ENCODE data around the gene PDS5A.
"Not testable (repeated sequence)": the region's sequence is repeated elsewhere in the genome, so short reads cannot be mapped to it uniquely, and the experiment has no call there.

Gene PDS5A

DNA sequence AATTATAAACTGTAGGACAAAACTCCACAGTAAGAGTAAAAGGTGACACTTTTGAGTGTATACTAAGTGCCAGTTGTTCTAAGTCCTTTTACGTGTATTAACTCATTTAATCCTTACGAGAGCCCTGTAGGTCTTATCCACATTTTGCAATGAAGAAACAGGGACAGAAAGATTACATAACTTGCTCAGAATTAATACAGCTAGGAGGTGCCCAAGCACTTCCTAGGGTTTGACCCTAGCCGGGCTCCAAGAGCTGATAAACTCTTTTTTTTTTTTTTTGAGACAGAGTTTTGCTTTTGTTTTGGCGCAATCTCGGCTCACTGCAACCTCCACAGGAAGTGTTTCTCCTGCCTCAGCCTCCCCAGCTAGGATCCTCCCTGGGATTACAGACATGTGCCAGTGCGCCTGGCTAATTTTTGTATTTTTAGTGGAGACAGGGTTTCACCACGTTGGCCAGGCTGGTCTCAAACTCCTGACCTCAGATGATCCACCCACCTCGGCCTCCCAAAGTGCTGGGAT lies 169.4 kb downstream of the PDS5A start:
- TF ChIP-seq ZFP3 (CRISPR knock-in tag; IDR thresholded peaks at IDR 0.05) (no peak), SNAI2 (CRISPR knock-in tag; IDR thresholded peaks at IDR 0.05) (no peak), ZC3H10 (CRISPR knock-in tag; IDR thresholded peaks at IDR 0.05) (no peak), ZNF565 (CRISPR knock-in tag; conservative IDR thresholded peaks at IDR 0.05; ENCODE audit: low read depth) (no peak), OSR1 (CRISPR knock-in tag; IDR thresholded peaks at IDR 0.05) (no peak), ZNF70 (CRISPR knock-in tag; IDR thresholded peaks at IDR 0.05) (no peak), TOX (CRISPR knock-in tag; IDR thresholded peaks at IDR 0.05; ENCODE audit: borderline replicate concordance) (no peak), PPARA (CRISPR knock-in tag; IDR thresholded peaks at IDR 0.05; ENCODE audit: borderline replicate concordance) (no peak), GLIS3 (CRISPR knock-in tag; IDR thresholded peaks at IDR 0.05) (no peak)
- TF ChIP-seq, protein P1, sequence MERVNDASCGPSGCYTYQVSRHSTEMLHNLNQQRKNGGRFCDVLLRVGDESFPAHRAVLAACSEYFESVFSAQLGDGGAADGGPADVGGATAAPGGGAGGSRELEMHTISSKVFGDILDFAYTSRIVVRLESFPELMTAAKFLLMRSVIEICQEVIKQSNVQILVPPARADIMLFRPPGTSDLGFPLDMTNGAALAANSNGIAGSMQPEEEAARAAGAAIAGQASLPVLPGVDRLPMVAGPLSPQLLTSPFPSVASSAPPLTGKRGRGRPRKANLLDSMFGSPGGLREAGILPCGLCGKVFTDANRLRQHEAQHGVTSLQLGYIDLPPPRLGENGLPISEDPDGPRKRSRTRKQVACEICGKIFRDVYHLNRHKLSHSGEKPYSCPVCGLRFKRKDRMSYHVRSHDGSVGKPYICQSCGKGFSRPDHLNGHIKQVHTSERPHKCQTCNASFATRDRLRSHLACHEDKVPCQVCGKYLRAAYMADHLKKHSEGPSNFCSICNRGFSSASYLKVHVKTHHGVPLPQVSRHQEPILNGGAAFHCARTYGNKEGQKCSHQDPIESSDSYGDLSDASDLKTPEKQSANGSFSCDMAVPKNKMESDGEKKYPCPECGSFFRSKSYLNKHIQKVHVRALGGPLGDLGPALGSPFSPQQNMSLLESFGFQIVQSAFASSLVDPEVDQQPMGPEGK (CRISPR knock-in tag; IDR thresholded peaks at IDR 0.05; ENCODE audit: borderline replicate concordance), result no peak
- TF ChIP-seq, protein P2, sequence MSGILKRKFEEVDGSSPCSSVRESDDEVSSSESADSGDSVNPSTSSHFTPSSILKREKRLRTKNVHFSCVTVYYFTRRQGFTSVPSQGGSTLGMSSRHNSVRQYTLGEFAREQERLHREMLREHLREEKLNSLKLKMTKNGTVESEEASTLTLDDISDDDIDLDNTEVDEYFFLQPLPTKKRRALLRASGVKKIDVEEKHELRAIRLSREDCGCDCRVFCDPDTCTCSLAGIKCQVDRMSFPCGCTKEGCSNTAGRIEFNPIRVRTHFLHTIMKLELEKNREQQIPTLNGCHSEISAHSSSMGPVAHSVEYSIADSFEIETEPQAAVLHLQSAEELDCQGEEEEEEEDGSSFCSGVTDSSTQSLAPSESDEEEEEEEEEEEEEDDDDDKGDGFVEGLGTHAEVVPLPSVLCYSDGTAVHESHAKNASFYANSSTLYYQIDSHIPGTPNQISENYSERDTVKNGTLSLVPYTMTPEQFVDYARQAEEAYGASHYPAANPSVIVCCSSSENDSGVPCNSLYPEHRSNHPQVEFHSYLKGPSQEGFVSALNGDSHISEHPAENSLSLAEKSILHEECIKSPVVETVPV (CRISPR knock-in tag; IDR thresholded peaks at IDR 0.05), result no peak
- TF ChIP-seq, protein P3, sequence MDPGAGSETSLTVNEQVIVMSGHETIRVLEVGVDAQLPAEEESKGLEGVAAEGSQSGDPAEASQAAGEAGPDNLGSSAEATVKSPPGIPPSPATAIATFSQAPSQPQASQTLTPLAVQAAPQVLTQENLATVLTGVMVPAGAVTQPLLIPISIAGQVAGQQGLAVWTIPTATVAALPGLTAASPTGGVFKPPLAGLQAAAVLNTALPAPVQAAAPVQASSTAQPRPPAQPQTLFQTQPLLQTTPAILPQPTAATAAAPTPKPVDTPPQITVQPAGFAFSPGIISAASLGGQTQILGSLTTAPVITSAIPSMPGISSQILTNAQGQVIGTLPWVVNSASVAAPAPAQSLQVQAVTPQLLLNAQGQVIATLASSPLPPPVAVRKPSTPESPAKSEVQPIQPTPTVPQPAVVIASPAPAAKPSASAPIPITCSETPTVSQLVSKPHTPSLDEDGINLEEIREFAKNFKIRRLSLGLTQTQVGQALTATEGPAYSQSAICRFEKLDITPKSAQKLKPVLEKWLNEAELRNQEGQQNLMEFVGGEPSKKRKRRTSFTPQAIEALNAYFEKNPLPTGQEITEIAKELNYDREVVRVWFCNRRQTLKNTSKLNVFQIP (CRISPR knock-in tag; IDR thresholded peaks at IDR 0.05; ENCODE audit: borderline replicate concordance, low read depth), result no peak
- ATAC-seq, result no peak

DNA sequence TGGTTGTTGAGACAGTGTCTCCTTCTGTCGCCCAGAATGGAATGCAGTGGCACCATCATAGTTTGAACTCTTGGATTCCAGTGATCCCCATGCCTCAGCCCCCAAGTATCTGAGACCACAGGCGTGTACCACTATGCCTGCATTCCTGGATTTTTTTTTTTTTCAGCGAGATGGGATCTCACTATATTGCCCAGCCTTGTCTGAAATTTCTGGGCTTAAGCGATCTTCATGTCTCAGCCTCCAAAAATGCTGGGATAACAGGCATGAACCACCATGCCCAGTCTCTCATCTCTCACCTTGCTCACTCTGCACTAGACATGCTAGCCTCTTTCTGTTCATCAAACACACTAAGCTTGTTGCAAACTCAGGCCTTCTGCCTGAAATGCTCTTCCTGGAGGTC lies 175.7 kb downstream of the PDS5A start:
- ATAC-seq, result no peak
- TF ChIP-seq ZNF70 (CRISPR knock-in tag; IDR thresholded peaks at IDR 0.05), result no peak
- TF ChIP-seq, protein P3 (CRISPR knock-in tag; IDR thresholded peaks at IDR 0.05; ENCODE audit: borderline replicate concordance, low read depth), result no peak
- no peak for TF ChIP-seq CSDC2 (CRISPR knock-in tag; IDR thresholded peaks at IDR 0.05)
- TF ChIP-seq ZNF565 (CRISPR knock-in tag; conservative IDR thresholded peaks at IDR 0.05; ENCODE audit: low read depth), result no peak
- TF ChIP-seq ESRRG (CRISPR knock-in tag; IDR thresholded peaks at IDR 0.05), result no peak
- TF ChIP-seq ZFP3 (CRISPR knock-in tag; IDR thresholded peaks at IDR 0.05), result no peak
- TF ChIP-seq ISL1 (CRISPR knock-in tag; IDR thresholded peaks at IDR 0.05), result no peak
- TF ChIP-seq TOX (CRISPR knock-in tag; IDR thresholded peaks at IDR 0.05; ENCODE audit: borderline replicate concordance), result no peak
- TF ChIP-seq, protein P2 (CRISPR knock-in tag; IDR thresholded peaks at IDR 0.05), result no peak
- TF ChIP-seq ARNTL (CRISPR knock-in tag; IDR thresholded peaks at IDR 0.05; ENCODE audit: borderline replicate concordance, low read depth), result no peak
- TF ChIP-seq ZC3H10 (CRISPR knock-in tag; IDR thresholded peaks at IDR 0.05), result no peak
- no peak for TF ChIP-seq ZFP30 (CRISPR knock-in tag; IDR thresholded peaks at IDR 0.05)
- no peak for TF ChIP-seq ZNF8 (CRISPR knock-in tag; IDR thresholded peaks at IDR 0.05)
- TF ChIP-seq, protein P1 (CRISPR knock-in tag; IDR thresholded peaks at IDR 0.05; ENCODE audit: borderline replicate concordance), result no peak
- TF ChIP-seq GLIS3 (CRISPR knock-in tag; IDR thresholded peaks at IDR 0.05), result no peak
- no peak for TF ChIP-seq SNAI2 (CRISPR knock-in tag; IDR thresholded peaks at IDR 0.05)
- no peak for TF ChIP-seq BACH2 (CRISPR knock-in tag; IDR thresholded peaks at IDR 0.05; ENCODE audit: borderline replicate concordance)

DNA sequence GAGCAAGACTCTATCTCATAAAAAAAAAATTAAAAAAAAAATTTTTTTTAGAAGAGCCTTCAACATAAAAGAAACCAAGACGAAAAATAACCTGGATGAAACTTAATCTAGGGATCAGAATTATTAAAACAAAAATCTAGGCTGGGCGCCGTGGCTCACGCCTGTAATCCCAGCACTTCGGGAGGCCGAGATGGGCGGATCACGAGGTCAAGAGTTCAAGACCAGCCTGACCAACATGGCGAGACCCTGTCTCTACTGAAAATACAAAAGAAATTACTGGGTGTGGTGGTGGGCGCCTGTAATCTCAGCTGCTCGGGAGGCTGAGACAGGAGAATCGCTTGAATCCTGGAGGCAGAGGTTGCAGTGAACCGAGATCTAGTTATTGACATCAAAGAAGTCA lies 184.7 kb downstream of the PDS5A start:
- ATAC-seq, result not testable (repeated sequence)
